ENCODE measurements around the gene DYNC2I2.
"Not testable (repeated sequence)": the region's sequence is repeated elsewhere in the genome, so short reads cannot be mapped to it uniquely, and the experiment has no call there.

DYNC2I2 gene

GRCh38 chr9:128656416-128657343 is at the start of gene DYNC2I2:
Gene DYNC2I2, minus strand, starts transcription at chr9:128656847. Its CDS starts 121 bp downstream, at chr9:128656726.
- peak; percentile 75 for DNase-seq (ENCODE audit: low spot score)
- no peak for FAIRE-seq

DNA sequence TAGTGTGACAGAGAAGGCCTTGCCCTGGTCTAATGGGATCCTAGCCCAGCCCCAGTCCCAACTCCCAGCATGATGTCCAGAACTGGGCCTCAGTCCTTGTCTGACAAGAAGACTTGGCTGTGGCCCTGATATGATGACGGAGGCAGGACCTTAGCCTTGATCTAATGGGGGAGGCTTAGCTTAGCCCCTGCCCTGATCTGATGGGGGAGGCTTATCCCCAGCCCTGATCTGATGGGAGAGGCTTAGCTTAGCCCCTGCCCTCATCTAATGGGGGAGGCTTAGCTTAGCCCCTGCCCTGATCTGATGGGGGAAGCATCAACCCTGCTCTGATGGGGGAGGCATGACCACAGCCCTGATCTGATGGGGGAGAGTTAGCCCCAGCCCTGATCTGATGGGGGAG is 49.4 kb upstream of the DYNC2I2 start:
- no peak for FAIRE-seq

DNA sequence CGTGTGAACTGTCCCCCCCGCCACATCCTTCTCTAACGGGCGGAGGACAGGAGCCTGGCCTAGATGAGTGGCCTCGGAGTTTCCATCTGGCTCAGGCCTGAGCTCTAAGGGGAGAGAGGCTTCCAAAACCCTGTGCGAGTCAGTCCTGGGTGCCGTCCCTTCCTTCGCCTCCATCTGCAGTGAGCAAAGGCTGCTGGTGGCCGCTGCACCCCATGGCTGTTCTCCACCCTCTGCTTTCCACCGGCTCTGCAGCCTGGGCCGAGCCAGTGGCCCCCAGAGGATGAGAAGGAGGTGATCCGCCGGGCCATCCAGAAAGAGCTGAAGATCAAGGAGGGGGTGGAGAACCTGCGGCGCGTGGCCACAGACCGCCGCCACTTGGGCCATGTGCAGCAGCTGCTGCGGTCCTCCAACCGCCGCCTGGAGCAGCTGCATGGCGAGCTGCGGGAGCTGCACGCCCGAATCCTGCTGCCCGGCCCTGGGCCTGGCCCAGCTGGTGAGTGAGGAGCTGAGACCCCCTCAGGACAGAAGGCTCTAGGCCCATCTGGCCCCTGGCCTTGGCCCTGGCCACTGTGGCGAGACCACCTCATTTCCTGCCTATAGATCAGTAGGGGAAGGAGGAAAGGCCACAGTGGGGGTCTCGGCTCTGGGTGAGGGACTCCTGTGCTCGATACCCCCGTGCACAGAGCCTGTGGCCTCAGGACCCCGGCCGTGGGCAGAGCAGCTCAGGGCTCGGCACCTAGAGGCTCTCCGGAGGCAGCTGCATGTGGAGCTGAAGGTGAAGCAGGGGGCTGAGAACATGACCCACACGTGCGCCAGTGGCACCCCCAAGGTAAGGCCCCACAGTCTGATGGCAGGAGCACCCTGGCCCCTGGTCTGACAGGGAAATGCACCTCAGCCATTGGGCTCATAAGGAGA is 48.7 kb upstream of the DYNC2I2 start:
- DNase-seq (ENCODE audit: low spot score) (no peak), FAIRE-seq (no peak)

More for the DNA sequence above, 49.4 kb upstream of the DYNC2I2 start:
- DNase-seq (ENCODE audit: low spot score) = no peak

DNA sequence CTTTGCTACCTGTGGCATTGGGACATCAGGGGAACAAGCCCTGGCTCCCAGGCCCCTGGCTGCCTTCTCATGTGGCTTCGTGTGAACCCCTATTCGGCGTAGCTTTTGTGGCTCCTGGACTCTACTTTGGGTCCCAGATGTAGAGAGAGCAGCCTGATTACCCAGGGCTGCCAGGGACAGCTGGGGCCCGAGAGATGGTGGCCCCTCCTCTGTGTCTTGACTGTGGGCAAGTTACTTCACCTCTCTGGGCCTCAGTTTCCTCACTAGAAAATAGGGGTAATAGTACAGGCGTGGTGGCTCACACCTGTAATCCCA is 47.7 kb upstream of the DYNC2I2 start:
- FAIRE-seq (no peak), DNase-seq (ENCODE audit: low spot score) (no peak)

DNA sequence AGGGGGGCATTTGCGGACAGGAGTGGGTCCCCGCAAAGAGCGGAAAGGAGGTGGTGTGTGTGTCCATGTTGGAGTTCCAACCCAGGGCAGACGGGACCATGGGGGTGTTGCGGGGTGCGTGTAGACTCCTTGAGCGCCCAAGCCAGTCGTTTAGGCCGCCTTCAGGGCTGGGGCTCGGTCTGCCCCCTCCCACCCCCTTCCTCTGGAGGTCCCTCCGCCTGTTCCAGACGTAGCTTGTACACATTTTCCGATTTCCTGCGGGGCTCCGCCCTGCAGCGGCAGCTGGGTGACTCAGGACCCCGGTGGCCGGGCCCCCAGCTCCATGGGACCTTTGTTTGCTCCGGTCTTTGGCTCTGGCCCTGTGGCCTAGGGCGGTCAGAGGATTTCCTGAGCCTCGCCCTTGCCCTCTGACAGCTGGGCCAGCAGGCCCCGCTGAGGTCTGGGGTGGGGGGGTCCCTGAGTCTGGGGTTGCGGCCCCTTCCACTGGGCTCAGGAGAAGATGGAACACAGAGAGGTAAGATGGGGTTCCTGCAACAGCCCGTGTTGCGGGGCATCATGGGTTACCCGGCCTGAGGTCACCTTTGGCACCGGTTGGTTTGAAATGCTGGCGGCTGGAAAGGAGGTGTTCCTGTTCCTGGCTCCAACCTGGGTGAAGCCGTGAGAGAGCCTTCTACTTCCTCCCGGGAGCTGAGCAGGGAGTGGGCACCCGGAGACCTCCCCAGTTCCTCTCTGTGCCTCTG is 47.1 kb upstream of the DYNC2I2 start:
- no peak for DNase-seq (ENCODE audit: low spot score)

GRCh38 chr9:128702949-128703615 is 46.4 kb upstream of the DYNC2I2 start:
- DNase-seq (ENCODE audit: low spot score) (no peak), FAIRE-seq (no peak)

More for the DNA sequence above, 47.1 kb upstream of the DYNC2I2 start:
- no peak for FAIRE-seq

DNA sequence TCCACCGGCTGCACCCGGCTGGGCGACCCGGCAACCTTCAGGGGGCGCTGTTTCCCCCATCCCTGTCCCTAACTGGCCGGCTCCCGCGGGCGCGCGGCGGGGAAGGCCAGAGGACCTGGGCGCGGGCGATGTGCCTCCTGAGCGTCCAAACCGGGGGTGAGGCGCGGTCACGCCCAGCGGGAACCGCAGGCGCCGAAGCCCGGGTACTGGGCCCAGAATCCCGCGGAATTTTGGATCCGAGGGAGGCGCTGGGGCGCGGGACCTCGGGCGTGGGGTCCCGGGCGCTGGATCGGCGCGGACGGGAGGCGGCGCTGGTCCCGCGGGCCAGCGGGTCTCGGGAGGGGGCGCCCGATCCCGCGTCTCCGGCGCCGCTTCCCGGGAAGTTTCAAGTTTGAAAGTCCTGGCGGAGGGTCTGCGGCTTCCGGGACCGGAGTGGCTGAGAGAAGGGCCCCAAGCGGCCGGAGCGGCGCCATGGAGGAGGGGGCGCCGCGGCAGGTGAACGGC is 45.9 kb upstream of the DYNC2I2 start, which contains the start of gene PKN3:
Gene PKN3 (plus strand): TSS at position 59 of the 504 bp plus-strand sequence. CDS start 413 bp downstream, at position 472.
- no peak for FAIRE-seq

DNA sequence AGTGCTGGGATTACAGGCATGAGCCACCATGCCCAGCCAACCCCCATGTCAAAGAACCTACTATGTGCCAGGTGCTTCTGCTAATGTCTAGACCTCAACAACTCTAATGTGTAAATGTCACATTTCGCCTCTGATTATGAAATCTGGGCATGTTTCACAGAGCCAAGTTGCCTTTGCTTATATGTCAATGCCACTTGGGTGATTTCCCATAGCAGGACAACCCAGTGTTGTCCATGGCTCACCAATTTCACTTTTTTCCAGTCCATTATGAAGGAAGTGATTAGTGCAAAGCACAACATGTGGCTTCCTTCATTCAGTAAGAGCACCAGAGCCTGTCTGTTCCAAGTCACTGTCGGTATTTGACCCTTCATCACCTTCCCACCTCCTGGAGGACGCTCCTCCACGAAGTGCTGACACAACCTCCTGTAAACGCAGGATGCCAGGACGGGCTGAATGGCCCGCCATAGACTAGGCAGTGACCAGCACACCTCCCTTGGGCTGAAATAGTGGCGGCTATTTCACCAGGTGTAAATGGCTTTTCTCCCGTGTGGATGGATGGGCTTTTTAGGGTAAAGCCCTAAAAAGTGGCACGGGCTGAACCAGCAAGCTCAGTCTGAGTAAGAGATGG is 44.7 kb upstream of the DYNC2I2 start:
- no peak for DNase-seq (ENCODE audit: low spot score)
- FAIRE-seq = no peak

More for the DNA sequence above, 45.9 kb upstream of the DYNC2I2 start, which contains the start of gene PKN3:
- DNase-seq (ENCODE audit: low spot score) = peak; percentile 70

GRCh38 chr9:128699096-128699795 is 42.6 kb upstream of the DYNC2I2 start:
- not testable (repeated sequence) for DNase-seq (ENCODE audit: low spot score); FAIRE-seq

- no peak for FAIRE-seq
These were observed 40.5 kb upstream of the DYNC2I2 start for GRCh38 chr9:128696923-128697707.

DNA sequence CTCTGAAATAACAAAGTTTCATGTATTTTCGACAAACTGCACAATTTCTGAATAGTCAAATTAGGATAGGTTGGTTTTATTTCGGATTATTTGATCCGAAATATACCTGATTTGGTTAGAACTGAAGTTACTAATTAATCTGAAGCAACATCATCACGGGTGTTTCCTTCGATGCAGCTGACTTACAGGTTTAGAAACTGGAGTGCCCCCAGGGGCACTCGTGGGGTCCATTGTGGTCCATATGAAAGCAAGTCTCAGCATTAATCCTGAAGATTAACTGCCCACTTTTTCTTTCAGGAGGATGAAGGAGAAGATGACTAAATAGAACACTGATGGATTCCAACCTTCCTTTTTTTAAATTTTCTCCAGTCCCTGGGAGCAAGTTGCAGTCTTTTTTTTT is 37.7 kb upstream of the DYNC2I2 start:
- DNase-seq (ENCODE audit: low spot score) = no peak

More at GRCh38 chr9:128696923-128697707, 40.5 kb upstream of the DYNC2I2 start:
- DNase-seq (ENCODE audit: low spot score) = no peak

GRCh38 chr9:128693738-128694137 is 37.1 kb upstream of the DYNC2I2 start:
- not testable (repeated sequence) for DNase-seq (ENCODE audit: low spot score); FAIRE-seq

More for the DNA sequence above, 37.7 kb upstream of the DYNC2I2 start:
- FAIRE-seq = no peak

DNA sequence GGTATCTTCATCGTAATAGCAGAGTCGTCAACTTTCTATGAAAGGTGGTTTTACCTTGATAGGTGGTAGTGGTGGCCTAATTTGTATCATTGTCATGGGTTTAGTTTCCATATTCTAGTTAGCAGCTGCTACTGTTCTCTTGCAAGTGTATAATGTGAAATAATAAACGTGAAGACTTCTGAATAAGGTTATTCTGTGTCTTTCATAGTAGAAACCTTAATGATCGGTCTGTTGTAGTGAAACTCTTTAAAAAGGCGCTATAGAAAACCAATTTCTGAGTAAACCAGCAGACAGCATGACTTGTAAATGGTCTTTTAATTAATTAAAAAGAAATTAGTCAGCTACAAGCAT is 34.0 kb upstream of the DYNC2I2 start:
- DNase-seq (ENCODE audit: low spot score) (no peak), FAIRE-seq (no peak)

DNA sequence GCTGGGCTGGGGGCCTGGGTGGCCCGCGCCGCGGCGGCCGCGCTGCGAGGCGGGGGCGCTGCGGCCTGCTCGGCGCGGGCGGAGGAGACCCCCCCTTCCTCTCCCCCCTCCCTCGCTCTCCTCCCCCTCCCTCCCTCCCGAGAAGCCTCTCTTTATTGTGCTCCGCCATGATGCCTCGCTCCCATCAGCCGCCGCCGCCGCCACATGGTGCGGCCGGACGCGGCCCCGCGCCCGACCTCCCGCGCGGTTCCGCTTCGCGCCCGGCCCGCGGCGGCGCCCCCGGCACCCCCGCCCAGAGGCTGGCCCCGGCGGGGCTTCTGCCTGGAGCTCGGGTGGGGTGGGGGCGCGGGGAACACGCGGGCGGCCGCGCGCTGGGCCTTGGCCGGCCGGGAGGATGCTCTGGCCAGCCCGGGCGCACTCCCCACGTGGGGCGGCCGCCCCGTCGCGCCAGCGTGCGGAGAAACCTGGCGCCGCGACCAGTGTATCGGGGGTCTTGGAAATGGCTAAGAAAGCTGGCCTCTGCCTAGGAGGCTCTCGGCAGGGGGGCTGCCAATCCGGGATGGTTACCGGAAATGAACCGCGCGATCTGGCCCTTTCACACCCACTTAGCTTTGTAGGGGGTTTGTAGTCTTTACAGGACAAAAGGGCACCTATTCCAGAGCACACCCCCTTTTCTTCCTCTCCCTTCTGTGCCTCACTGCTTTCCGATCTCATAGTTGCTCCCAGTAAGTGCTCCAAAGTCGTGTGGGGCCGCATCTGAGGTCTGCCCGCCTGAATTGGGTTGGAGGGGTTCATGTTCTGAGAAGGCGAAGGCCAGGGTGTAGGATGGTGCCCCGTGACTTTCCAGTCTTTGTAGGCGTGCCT is 33.4 kb upstream of the DYNC2I2 start:
- FAIRE-seq (no peak), DNase-seq (ENCODE audit: low spot score) (peak; percentile 5)

- no peak for DNase-seq (ENCODE audit: low spot score)
- FAIRE-seq = no peak
These were observed 32.7 kb upstream of the DYNC2I2 start for GRCh38 chr9:128689293-128689774.

- peak; percentile 86 for DNase-seq (ENCODE audit: low spot score)
- FAIRE-seq = no peak
These were observed 32.0 kb upstream of the DYNC2I2 start, which contains the start of gene SET for GRCh38 chr9:128688501-128689292. Gene SET, plus strand, starts transcription at chr9:128689222. Its CDS starts 361 bp downstream, at chr9:128689583.
